Stimulated activated CD4-positive, alpha-beta T cell treated with anti-CD3 and anti-CD28 coated beads, Interleukin-12 subunit alpha, Interleukin-12 subunit beta, amount 100 ng/mL, for 48 hours (primary cell): Measurements from ENCODE around the gene ZHX3.

Experiments used
- DNase-seq, 3 donors: peaks; one replicate each; pipeline ENCODE4 v3.0.0-alpha.2; 2020; ENCODE audit warnings: low read depth in 2 of 3, low spot score in 1 of 3

ZHX3 gene

DNA sequence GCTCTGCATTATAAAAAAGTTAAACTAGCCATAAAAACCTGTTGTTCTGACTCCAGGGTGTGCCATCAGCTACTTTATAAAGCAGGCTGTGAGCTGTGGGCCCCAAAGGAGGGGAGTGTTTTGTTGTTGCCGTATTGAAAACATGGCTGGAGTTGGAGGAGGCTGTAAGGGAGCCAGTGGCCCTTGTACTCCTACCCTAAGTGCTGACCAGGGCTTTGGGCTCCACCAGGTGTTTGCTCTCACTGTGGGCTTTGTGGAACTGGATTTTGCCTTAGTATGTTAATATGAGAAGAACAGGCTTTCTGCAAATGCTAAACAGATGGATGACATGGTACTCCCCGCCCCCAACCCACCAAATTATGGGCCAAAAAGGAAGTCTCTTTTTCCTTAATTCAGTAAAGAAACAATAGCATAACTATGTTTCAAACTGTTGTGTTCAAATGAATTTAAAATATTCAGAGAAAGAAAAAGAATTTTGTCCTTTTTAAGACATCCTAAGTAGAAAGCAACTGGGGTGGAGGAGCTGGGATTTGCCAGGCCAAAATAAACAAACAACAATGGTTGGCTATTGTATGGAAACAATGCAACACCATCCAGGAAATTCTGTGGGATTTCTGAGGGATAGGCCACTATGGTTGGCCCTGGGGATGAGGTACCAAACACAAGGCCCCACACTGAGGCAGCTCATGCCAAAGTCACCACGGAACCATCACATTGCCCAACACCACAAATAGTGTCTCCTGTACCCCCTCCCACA, 116.9 kb downstream of the ZHX3 start:
- no peak for DNase-seq

GRCh38 chr20:41198443-41198842, 119.1 kb downstream of the ZHX3 start:
- no peak for DNase-seq

DNA sequence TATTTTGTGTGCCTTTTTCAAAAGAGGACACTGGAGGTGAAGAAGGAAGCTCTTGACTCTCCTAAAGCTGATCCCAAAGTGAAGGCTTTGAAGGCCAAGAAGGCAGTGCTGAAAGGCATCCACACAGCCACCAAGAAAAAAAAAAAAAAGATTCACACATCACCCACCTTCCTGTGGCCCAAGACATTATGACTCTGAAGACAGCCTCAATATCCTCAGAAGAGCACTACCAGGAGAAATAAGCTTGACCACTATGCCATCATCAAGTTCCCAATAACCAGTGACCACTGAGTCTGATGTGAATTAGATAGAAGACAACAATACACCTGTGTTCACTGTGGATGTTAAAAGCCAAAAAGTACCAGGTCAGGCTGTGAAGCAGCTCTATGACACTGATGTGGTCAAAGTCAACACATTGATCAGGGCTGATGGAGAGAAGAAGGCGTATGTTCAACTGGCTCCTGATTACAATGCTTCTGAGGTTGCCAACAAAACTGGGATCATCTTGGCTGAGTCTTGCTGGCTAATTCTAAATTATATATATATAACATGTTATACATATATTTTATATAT, 120.8 kb downstream of the ZHX3 start:
- DNase-seq: no peak

- DNase-seq: no peak
Observed at GRCh38 chr20:41192575-41192974, 125.0 kb downstream of the ZHX3 start.

GRCh38 chr20:41191562-41192500, 125.7 kb downstream of the ZHX3 start:
- no peak for DNase-seq

DNA sequence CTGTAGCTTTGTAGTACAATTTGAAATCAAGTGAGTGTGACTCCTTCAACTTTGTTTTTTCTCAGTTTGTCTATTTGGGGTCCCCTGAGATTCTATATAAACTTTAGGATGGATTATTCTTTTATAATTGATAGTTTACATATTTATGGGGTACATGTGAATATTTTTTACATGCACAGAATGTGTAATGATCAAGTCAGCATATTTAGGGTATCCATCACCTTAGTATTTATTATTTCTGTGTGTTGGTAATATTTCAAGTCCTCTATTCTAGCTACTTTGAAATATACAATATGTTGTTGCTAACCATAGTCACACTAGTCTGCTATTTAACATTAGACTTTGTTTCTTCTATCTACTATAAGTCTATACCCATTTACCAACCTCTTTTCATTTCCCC, 129.9 kb downstream of the ZHX3 start:
- no peak for DNase-seq

- DNase-seq: no peak
Observed at GRCh38 chr20:41185013-41185757, 132.3 kb downstream of the ZHX3 start.

DNA sequence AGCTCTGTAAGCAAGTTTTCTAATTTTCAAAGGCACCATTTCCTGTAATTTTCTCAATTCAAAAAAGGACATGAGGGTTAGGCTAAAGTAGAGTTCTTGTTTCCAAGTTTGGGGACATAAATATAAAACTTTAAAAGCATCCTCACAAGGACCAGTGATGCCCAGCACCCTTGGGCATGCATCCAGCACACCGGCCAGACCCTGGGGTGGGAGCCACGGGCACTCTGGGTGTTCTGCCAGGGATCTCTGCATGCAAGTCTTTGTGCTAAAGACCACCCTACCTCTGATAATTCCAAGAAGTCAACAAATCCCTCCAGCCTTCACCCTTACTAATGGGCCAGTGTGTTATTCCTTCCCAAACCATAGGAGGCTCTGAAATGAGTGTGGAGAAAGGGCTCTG, 133.7 kb downstream of the ZHX3 start:
- no peak for DNase-seq

GRCh38 chr20:41183391-41183790, 134.1 kb downstream of the ZHX3 start:
- DNase-seq: no peak

DNA sequence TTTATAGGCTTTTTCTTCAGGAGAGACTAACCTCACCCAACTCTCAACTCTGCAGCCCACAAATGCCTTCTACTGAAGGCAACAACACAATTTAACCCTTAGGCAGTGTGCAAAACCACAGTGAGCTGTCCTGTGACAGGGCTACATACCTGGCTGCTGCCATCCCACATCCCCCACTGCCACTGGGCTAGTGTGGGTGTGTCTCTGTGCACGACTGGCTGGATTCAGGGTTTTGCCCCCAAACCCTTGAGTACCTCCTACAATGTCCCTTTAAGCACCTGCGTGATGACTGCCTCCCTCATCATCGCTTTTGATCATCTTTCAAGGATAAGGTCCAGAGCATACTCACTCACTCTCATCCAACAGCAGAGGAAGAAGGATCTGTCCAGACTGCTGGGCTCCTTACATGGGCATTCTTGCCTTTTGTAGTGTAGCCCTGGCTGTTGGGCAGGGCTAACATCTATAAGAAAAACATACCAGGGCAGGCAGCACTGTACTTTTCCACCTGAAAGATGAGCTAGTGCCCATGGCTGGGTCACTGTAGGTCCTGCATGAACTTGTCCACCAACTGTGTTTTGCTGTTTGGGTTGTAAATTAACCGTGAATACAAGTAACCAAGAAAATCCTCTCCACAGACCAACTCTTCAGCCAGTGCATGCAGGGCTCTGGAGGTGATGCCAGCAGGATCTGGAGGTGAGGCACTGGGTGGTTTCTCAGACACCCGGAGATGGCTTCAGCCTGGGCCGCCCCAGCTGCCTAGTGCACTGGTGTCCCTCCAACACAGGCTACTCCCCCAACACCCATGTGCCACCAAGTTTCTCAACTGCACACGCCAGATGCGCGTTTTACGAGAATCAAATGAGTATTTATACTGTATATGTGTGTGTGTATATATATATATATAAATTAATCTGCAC, 135.0 kb downstream of the ZHX3 start:
- DNase-seq: no peak

DNA sequence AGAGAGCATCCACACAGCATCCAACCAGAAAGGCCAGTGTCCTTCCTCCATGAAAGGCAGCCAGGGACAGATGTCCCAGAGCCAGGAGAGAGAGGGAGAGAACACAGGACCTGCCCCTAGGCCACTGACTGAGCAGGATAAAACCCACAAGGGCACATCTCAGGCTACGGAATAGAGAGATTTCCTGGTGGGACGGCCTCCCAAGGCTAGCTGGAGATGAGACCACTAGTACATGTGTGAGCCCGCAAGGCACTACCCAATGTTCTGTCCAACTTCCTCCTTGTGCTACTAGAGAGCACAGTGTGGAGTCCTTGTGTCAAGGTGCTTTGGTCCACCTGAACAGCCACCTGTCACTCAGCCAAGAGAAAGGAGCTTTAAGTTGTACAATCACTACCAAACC, 136.0 kb downstream of the ZHX3 start:
- DNase-seq: no peak

- no peak for DNase-seq
Observed at GRCh38 chr20:41180599-41181333, 136.8 kb downstream of the ZHX3 start.

DNA sequence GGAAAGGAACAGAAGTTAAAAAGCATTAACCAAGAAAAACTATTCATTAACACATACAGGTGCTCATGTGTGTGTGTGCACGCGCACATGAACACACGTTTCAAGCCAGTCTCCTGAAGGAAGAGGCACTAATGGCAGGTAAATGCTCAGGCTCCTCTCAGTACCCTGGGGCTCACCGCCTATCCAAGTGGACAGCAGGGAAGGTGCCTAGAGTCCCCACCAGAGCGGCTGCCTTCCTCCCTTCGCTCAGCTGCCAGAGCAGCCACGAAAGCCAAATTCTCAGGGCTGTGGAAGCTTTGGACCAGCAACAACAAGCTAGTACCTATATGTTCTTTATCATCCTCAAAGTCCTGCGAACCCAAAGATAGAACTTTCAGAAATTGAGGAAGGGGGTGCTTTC, 137.6 kb downstream of the ZHX3 start:
- DNase-seq: no peak

DNA sequence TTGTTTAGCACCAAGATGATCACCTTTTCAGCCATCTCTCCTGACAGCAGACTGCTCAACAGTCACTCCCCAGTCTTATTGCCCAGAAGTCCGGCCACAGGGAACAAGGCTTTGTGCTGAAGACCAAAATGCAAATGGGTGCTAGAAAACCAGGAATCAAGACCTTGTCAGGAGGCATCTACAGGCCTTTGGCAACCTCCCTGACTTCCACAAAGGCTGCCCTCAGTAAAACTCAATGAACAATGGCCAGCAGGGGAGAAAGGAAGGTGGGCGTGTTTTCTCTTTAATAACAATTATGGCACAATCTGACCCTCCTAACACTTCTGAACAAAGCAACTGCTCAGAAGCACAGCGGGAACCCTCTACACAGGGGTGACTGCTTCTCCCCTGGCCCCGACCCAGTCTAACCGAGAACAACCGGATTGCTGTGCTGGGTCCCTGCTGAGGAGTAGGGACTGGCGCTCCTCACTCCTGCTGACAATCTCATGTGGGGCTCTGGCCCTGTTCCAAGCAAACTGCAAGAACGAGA, 138.6 kb downstream of the ZHX3 start:
- DNase-seq: no peak

- no peak for DNase-seq
Observed at GRCh38 chr20:41178495-41178894, 139.0 kb downstream of the ZHX3 start.

- DNase-seq: no peak
Observed at GRCh38 chr20:41177636-41178035, 139.9 kb downstream of the ZHX3 start.

DNA sequence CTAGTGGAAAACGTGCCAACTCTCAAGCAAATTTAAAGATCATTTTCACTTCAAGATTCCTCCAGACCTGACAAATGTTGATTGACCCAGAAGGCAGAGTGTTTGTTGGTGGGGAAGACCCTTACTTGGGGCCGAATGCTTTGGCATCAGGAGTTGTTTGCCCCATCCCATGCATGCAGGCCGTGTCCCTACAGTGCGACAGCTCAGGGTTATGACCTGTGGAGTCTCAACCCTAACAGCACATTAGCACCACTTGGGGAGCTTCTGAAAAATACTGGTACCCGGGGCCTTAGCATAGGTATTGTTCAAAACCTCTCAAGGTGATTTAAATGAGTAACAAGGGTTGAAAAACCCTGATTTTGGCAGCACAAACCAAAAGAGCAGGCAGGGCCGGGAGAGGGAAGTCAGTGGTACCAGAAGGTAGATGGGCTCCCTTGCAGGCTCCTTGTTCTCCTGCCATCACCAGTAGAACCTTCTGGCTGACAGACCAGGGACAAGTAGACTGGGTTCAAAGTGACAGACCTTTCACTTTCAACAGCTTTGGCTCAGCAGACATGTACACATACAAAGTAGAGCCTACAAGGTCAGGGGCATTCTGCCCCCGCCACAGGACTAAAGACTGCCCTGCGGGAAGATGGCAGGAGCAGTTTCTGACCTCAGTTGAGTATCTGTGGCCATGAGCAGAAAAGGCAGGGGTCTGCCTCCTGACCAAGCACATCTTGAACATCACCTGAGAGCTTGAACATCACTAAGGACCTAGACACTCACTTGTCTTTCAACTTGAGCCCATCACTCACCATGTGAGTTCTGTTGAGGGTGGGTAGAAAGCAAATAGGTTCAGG, 140.6 kb downstream of the ZHX3 start:
- DNase-seq: no peak

GRCh38 chr20:41175727-41176330, 141.7 kb downstream of the ZHX3 start:
- DNase-seq: no peak
